Measurements from ENCODE around the gene OSGEP. TPM values are rescaled to one million over a fixed set of nuclear protein-coding genes. Genes with fewer than 3 reads are reported as not detected.

OSGEP gene
- total and polyA plus RNA-seq, 2 of the 13 experiments (the other 11 are each of a cell fraction or from before 2014, with no cell fraction given) = 39.7 to 41.1 TPM

GRCh38 chr14:20461225-20462141, 6.9 kb upstream of the OSGEP start, which contains the start of gene PIP4P1 (continued):
- peak; percentile 89 for TF ChIP-seq ZBTB25 (CRISPR knock-in tag; IDR thresholded peaks at IDR 0.05)
- peak; percentile 88 for TF ChIP-seq SOX5 (CRISPR knock-in tag; IDR thresholded peaks at IDR 0.05; ENCODE audit: borderline replicate concordance)
- TF ChIP-seq ZNF607 (CRISPR knock-in tag; IDR thresholded peaks at IDR 0.05; ENCODE audit: borderline replicate concordance) = peak; percentile 66; the same call in 1 of the 2 replicates
- TF ChIP-seq CCAR2 (optimal IDR thresholded peaks at IDR 0.05; ENCODE audit: low read depth, low read length) = no peak
- no peak for TF ChIP-seq ARID3A (IDR thresholded peaks at IDR 0.05; ENCODE audit: low read depth, low read length)
- TF ChIP-seq ZNF24 (IDR thresholded peaks at IDR 0.05) = no peak
- TF ChIP-seq STAG1 (CRISPR knock-in tag; IDR thresholded peaks at IDR 0.05) = no peak
- no peak for TF ChIP-seq ZC3H4 (CRISPR knock-in tag; IDR thresholded peaks at IDR 0.05; ENCODE audit: borderline replicate concordance)
- TF ChIP-seq SRSF1 (optimal IDR thresholded peaks at IDR 0.05; ENCODE audit: low read depth, low read length) = no peak
- TF ChIP-seq ZNF274 (CRISPR knock-in tag; IDR thresholded peaks at IDR 0.05) = peak; percentile 83
- TF ChIP-seq ZNF709 (CRISPR knock-in tag; IDR thresholded peaks at IDR 0.05) = peak; percentile 70; the same call in 1 of the 2 replicates
- peak; percentile 90 for TF ChIP-seq ELF3 (CRISPR knock-in tag; IDR thresholded peaks at IDR 0.05)
- TF ChIP-seq SMAD9 (CRISPR knock-in tag; IDR thresholded peaks at IDR 0.05) = 0 out of 2 replicates have a peak, but pooled peaks have one; percentile 61
- TF ChIP-seq NPAS2 (CRISPR knock-in tag; IDR thresholded peaks at IDR 0.05; ENCODE audit: borderline replicate concordance) = no peak
- peak; percentile 90; the same call in 1 of the 2 replicates for TF ChIP-seq THAP7 (CRISPR knock-in tag; IDR thresholded peaks at IDR 0.05)
- TF ChIP-seq HNF1A (IDR thresholded peaks at IDR 0.05; ENCODE audit: low read depth) = 0 out of 2 replicates have a peak, but pooled peaks have one; percentile 13
- TF ChIP-seq HNF1A (CRISPR knock-in tag; IDR thresholded peaks at IDR 0.05; ENCODE audit: borderline replicate concordance) = peak; percentile 82; the same call in 1 of the 2 replicates
- TF ChIP-seq EED (CRISPR knock-in tag; IDR thresholded peaks at IDR 0.05) = peak; percentile 89; the same call in 1 of the 2 replicates
- TF ChIP-seq NCOA2 (CRISPR knock-in tag; IDR thresholded peaks at IDR 0.05) = peak; percentile 66; the same call in 1 of the 2 replicates
